Activated CD8-positive, alpha-beta memory T cell treated with anti-CD3 and anti-CD28 coated beads for 4 hours (primary cell): Measurements from ENCODE around the gene ANKUB1.

Experiments
- DNase-seq, 2 donors: peaks; one replicate each; pipeline ENCODE4 v3.0.0-alpha.2; 2020; ENCODE audit warnings: low read depth in 2 of 2

Gene ANKUB1

GRCh38 chr3:149808209-149808829 is 16.0 kb upstream of the ANKUB1 start:
- peak in 1 of 2 donors; percentile 31 for DNase-seq

GRCh38 chr3:149806171-149806778 is 13.9 kb upstream of the ANKUB1 start:
- DNase-seq = no peak

GRCh38 chr3:149801639-149802038 is 9.3 kb upstream of the ANKUB1 start:
- DNase-seq = no peak

- no peak for DNase-seq
Measured at GRCh38 chr3:149801195-149801594, 8.8 kb upstream of the ANKUB1 start.

- DNase-seq = no peak
Measured at GRCh38 chr3:149800693-149801092, 8.3 kb upstream of the ANKUB1 start.

- DNase-seq = no peak
Measured at GRCh38 chr3:149796026-149796425, 3.7 kb upstream of the ANKUB1 start.

- no peak for DNase-seq
Measured at GRCh38 chr3:149790698-149791097, 1.7 kb downstream of the ANKUB1 start.

GRCh38 chr3:149790268-149790667 is 2.1 kb downstream of the ANKUB1 start:
- no peak for DNase-seq

GRCh38 chr3:149784064-149784704 is 8.2 kb downstream of the ANKUB1 start:
- DNase-seq = no peak

GRCh38 chr3:149783576-149783975 is 8.8 kb downstream of the ANKUB1 start:
- DNase-seq = no peak

- no peak for DNase-seq
Measured at GRCh38 chr3:149781741-149782140, 10.6 kb downstream of the ANKUB1 start.

GRCh38 chr3:149781211-149781610 is 11.1 kb downstream of the ANKUB1 start:
- DNase-seq = no peak

GRCh38 chr3:149777414-149778214 is 14.7 kb downstream of the ANKUB1 start:
- DNase-seq = no peak

GRCh38 chr3:149776170-149776569 is 16.2 kb downstream of the ANKUB1 start:
- no peak for DNase-seq

- no peak for DNase-seq
Measured at GRCh38 chr3:149772861-149773260, 19.5 kb downstream of the ANKUB1 start.

- DNase-seq = no peak
Measured at GRCh38 chr3:149771652-149772271, 20.6 kb downstream of the ANKUB1 start.

GRCh38 chr3:149770246-149770645 is 22.1 kb downstream of the ANKUB1 start:
- DNase-seq = no peak

GRCh38 chr3:149768704-149769103 is 23.6 kb downstream of the ANKUB1 start:
- DNase-seq = no peak

- no peak for DNase-seq
Measured at GRCh38 chr3:149767720-149768119, 24.6 kb downstream of the ANKUB1 start.

GRCh38 chr3:149765762-149766334 is 26.5 kb downstream of the ANKUB1 start:
- no peak for DNase-seq

- no peak for DNase-seq
Measured at GRCh38 chr3:149764302-149764701, 28.1 kb downstream of the ANKUB1 start.
